Spleen (tissue), 7 donors: ENCODE measurements around the gene CPLX1.

Experiments used
- POLR2A ChIP-seq, 3 donors: fragments of 450-650 bp; IDR thresholded peaks; one replicate each; pipeline ENCODE4 v1.5.1; 2017; ENCODE audit warnings: antibody characterized with exemption in 3 of 3, mild to moderate bottlenecking in 1 of 3
- TF ChIP-seq, protein P1 (sequence below), 11 experiments: fragments of 200-600 bp in 7 of 11; fragments of 450-650 bp in 4 of 11; sonication (generic) in 4 of 11; IDR thresholded peaks in 8 of 11; conservative IDR thresholded peaks in 3 of 11; 1 replicate in 7 of 11; 2 replicates in 4 of 11; pipeline versions ENCODE4 v1.4.0 to v1.8.0; 2016 to 2021; ENCODE audit warnings: antibody characterized with exemption in 11 of 11, inconsistent platforms in 4 of 11, mild to moderate bottlenecking in 1 of 11
- donor health status: DM: no; HTN: no; CAD: no; lungs with moderate emphysema.
- donor health status: DM: no; HTN: no; CAD: no.
- donor health status: DM: no; HTN: no; CAD: no.

DNA sequence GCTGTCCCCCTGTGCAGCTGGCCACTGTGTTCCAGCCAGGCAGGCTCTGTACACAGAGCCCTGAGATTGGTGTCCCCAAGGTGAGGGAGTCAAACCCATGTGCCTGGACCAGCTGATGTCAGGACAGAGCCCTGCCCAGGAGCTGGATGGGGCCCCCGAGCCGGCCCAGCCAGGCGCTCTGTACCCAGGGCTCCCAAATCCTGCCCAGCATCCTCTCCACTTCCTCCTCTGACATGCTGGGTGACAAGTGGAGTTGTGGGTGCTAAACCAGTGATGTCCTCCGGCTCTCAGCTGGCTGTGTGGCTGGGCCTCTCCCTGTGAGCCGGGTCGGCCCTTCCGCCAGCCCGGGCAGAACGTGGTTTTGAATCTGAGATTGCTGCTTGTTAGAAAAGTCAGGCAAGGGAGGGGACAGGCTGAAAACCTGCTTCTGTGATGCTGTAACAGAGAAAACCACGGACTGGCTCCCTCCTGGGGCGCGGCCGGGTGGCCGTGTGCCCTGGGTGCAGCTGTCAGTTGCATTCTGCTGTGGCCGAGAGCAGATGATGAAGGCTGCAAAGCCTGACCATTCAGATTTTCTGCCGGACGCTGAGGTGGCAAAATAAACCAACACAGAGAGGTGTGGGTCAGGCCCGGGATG lies 7.9 kb upstream of the CPLX1 start:
- TF ChIP-seq, protein P1, sequence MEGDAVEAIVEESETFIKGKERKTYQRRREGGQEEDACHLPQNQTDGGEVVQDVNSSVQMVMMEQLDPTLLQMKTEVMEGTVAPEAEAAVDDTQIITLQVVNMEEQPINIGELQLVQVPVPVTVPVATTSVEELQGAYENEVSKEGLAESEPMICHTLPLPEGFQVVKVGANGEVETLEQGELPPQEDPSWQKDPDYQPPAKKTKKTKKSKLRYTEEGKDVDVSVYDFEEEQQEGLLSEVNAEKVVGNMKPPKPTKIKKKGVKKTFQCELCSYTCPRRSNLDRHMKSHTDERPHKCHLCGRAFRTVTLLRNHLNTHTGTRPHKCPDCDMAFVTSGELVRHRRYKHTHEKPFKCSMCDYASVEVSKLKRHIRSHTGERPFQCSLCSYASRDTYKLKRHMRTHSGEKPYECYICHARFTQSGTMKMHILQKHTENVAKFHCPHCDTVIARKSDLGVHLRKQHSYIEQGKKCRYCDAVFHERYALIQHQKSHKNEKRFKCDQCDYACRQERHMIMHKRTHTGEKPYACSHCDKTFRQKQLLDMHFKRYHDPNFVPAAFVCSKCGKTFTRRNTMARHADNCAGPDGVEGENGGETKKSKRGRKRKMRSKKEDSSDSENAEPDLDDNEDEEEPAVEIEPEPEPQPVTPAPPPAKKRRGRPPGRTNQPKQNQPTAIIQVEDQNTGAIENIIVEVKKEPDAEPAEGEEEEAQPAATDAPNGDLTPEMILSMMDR (IDR thresholded peaks at IDR 0.05 in 8 of 11, conservative IDR thresholded peaks at IDR 0.05 in 3 of 11) = no peak
- no peak for TF ChIP-seq POLR2A (IDR thresholded peaks at IDR 0.05)
